Measurements from ENCODE around the gene TMSB10. TPM values are rescaled to one million over a fixed set of nuclear protein-coding genes. Genes with fewer than 3 reads are reported as not detected.
"Not testable (repeated sequence)": the region's sequence is repeated elsewhere in the genome, so short reads cannot be mapped to it uniquely, and the experiment has no call there.

The TMSB10 gene
- total and polyA plus RNA-seq, 8 donors, result 504 to 5,821 (median 1,971) TPM

DNA sequence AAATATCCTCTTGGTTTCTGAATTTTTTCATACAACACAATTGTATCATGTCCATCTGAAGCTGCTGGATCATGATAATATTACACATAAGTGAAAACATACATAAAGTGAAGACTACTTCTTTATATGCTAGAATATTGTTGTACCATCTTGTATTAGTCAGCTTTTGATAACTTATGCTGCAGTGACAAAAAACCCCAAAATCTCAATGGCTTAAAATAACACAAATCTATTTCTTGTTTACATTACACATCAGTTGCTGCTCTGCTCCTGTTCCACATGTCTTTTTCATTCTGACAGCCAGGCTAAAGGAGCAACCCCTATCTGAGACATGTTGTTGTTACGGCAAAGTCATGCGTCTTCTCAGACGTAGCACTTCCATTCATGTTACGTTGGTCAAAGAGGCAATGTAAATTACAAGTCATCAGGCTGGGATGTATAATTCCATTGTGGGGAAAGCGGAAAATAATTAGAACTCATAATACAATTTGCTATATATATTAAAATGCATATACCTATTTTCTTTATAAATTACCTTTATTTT lies 5.8 kb downstream of the TMSB10 start:
- no peaks in the 10 kb centered on the region for H3K27me3 ChIP-seq
- WGBS, 5 donors, result 96 to 98% (median 97%) methylated on average over 5 of the region's 5 CpGs
- H3K36me3 ChIP-seq, result no peaks in the 10 kb centered on the region
- no peak overlapping the region for H3K4me3 ChIP-seq
- intact Hi-C loops (cut with DNase I; ENCODE audit: low total_unique reads), result no loop called here
- DNase-seq, result no peak
- H3K9me3 ChIP-seq, result no peaks in the 10 kb centered on the region
- no peak overlapping the region for H3K27ac ChIP-seq
- TF ChIP-seq POLR2A (IDR thresholded peaks at IDR 0.05) (no peak), POLR2AphosphoS5 (IDR thresholded peaks at IDR 0.05) (no peak), EP300 (IDR thresholded peaks at IDR 0.05) (no peak)
- TF ChIP-seq, protein P1, sequence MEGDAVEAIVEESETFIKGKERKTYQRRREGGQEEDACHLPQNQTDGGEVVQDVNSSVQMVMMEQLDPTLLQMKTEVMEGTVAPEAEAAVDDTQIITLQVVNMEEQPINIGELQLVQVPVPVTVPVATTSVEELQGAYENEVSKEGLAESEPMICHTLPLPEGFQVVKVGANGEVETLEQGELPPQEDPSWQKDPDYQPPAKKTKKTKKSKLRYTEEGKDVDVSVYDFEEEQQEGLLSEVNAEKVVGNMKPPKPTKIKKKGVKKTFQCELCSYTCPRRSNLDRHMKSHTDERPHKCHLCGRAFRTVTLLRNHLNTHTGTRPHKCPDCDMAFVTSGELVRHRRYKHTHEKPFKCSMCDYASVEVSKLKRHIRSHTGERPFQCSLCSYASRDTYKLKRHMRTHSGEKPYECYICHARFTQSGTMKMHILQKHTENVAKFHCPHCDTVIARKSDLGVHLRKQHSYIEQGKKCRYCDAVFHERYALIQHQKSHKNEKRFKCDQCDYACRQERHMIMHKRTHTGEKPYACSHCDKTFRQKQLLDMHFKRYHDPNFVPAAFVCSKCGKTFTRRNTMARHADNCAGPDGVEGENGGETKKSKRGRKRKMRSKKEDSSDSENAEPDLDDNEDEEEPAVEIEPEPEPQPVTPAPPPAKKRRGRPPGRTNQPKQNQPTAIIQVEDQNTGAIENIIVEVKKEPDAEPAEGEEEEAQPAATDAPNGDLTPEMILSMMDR (IDR thresholded peaks at IDR 0.05), result no peak
- peaks cover 7 to 21% (median 17%) of the 10 kb centered on the region in 4 donors for H3K4me1 ChIP-seq

DNA sequence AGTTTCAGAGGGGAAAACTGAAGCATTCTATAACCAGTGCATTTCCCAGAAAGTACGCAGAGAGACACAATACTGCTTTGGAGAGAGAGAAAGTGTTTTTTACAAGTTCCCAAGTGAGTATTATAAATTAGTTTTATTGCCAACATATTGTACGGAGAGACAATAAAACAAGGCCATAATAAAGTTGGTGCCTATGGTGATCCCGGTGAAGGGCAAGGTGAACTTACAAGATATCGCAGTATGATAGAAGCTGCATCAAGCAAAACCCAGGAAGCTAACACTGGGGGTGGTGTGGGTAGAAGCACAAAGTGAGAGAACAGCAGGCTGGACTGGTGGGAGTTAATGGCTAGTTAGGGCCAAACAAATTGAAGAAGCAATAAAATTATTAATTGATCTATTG lies 7.5 kb downstream of the TMSB10 start:
- H3K4me1 ChIP-seq, result peaks cover 0 to 7% (median 5%) of the 10 kb centered on the region in 4 donors
- WGBS, 5 donors, result 88 to 99% (median 95%) methylated on average over 4 of the region's 4 CpGs
- no peak overlapping the region for H3K27ac ChIP-seq
- intact Hi-C loops (cut with DNase I; ENCODE audit: low total_unique reads), result no loop called here
- no peak overlapping the region for H3K4me3 ChIP-seq
- no peak for TF ChIP-seq EP300 (IDR thresholded peaks at IDR 0.05)
- no peak for TF ChIP-seq POLR2AphosphoS5 (IDR thresholded peaks at IDR 0.05)
- DNase-seq, result no peak
- no peaks in the 10 kb centered on the region for H3K36me3 ChIP-seq
- no peaks in the 10 kb centered on the region for H3K27me3 ChIP-seq
- H3K9me3 ChIP-seq, result no peaks in the 10 kb centered on the region

DNA sequence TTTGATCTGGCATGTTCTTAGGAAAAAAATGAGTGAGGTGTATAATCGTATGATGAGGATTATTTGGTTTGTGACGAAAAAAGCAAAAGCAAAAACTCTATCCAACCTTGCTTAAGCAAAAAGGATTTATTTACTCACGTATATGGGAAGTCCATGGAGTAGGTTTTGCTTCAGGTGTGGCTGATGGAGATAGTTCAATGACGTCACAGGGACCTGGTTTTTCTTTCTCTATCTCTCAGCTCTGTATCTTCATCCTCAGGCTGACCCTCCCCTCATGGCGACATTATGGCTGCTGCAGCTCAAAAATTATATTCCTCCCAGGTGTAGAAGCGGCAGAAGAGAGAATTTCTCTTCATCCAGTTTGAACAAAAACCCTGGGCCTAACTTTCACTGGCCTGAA lies 8.9 kb downstream of the TMSB10 start:
- Histone ChIP-seq H3K4me3 (no peak overlapping the region), H3K9me3 (no peaks in the 10 kb centered on the region), H3K27me3 (no peaks in the 10 kb centered on the region), H3K4me1 (no peaks in the 10 kb centered on the region), H3K27ac (no peak overlapping the region), H3K36me3 (no peaks in the 10 kb centered on the region)
- no peak for DNase-seq
- TF ChIP-seq, protein P1 (IDR thresholded peaks at IDR 0.05), result no peak
- TF ChIP-seq POLR2AphosphoS5 (IDR thresholded peaks at IDR 0.05) (no peak), POLR2A (IDR thresholded peaks at IDR 0.05) (no peak), EP300 (IDR thresholded peaks at IDR 0.05) (no peak)
- intact Hi-C loops (cut with DNase I; ENCODE audit: low total_unique reads), result no loop called here
- 81 to 90% (median 84%) methylated on average over 6 of the region's 6 CpGs for WGBS, 5 donors

DNA sequence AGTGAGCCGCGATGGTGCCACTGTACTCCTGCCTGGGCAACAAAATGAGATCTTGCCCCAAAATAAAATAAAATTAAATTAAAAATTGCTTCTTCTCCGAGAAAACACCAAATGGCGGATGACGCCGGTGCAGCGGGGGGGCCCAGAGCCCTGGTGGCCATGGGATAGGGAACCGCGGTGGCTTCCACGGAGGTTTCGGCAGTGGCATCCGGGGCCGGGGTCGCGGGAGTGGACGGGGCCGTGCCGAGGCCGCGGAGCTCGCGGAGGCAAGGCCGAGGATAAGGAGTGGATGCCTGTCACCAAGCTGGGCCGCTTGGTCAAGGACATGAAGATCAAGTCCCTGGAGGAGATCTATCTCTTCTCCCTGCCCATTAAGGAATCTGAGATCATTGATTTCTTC lies 10.2 kb downstream of the TMSB10 start:
- H3K9me3 ChIP-seq; H3K4me3 ChIP-seq; intact Hi-C loops (cut with DNase I; ENCODE audit: low total_unique reads); DNase-seq; H3K36me3 ChIP-seq; H3K27ac ChIP-seq; H3K4me1 ChIP-seq; H3K27me3 ChIP-seq: not testable (repeated sequence)
- WGBS, 5 donors, result 96 to 98% (median 97%) methylated on average over 23 to 24 of the region's 24 CpGs

DNA sequence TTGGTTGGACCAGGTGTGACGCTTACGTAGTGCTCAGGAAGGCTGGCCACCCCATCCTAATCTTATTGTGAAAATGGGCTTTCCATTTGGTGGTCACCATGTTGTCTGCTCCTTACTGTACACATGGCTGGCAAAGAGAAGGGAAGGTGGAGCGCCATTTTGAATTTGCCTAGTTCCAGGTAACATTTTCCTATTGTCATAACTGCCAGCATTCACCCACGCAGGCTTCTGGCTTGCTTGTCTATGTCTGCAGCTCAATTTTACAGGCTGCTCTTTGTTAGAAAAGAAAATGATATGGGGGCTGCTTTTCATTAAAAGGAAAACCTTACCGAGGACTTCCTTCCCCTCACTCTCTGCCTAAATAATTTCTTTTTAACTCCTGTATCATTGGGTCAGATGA lies 12.4 kb downstream of the TMSB10 start:
- H3K4me1 ChIP-seq; H3K36me3 ChIP-seq; DNase-seq; intact Hi-C loops (cut with DNase I; ENCODE audit: low total_unique reads); H3K9me3 ChIP-seq; H3K4me3 ChIP-seq; H3K27ac ChIP-seq; H3K27me3 ChIP-seq: not testable (repeated sequence)
- 87 to 93% (median 90%) methylated on average over 5 of the region's 5 CpGs for WGBS, 5 donors

DNA sequence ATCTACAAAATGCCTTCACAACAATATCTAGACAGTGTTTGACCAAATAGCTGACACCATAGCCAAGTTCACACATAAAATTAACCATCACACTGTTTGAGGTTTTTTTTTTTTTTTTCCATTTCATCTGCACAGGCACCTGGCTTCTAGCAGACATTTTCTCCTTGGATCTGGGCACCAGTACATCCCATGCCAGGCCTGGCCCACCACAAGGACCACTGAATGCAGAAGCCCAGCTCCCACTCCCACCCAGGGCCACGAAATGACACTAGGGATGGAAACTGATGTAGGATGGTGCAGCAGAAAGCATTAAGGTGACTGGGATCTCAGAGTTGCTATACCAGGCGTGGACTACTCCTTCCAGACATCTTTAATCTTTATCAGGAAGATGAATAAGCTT lies 13.0 kb downstream of the TMSB10 start:
- TF ChIP-seq POLR2AphosphoS5 (IDR thresholded peaks at IDR 0.05) (no peak), EP300 (IDR thresholded peaks at IDR 0.05) (no peak), POLR2A (IDR thresholded peaks at IDR 0.05) (no peak)
- TF ChIP-seq, protein P1 (IDR thresholded peaks at IDR 0.05), result no peak
- no peak for DNase-seq
- Histone ChIP-seq H3K4me1 (peaks cover 0 to 8% (median 4%) of the 10 kb centered on the region in 4 donors), H3K4me3 (no peak overlapping the region), H3K27me3 (no peaks in the 10 kb centered on the region), H3K27ac (peak overlapping the region in 2 of 5 donors; percentile 75 to 90), H3K36me3 (no peaks in the 10 kb centered on the region), H3K9me3 (no peaks in the 10 kb centered on the region)
- WGBS, 5 donors, result 67 to 80% (median 74%) methylated on average over 2 of the region's 2 CpGs
- intact Hi-C loops (cut with DNase I; ENCODE audit: low total_unique reads), result no loop called here

All from stomach (tissue), 9 donors.